SU-DHL-6 (cell line): Measurements from ENCODE around the gene TNFRSF11A.

Experiments used
- H2AFZ ChIP-seq: fragments of 200-600 bp; sonication (generic); 2 replicates; pipeline ENCODE4 v1.6.1; 2014; ENCODE audit warnings: low read depth, mild to moderate bottlenecking, moderate library complexity, mixed read lengths, antibody characterized with exemption, low read length; ENCODE audit not compliant: severe bottlenecking
- H3F3A ChIP-seq: fragments of 200-600 bp; shearing (Covaris generic); 2 replicates; pipeline ENCODE4 v1.6.0; 2016; ENCODE audit warnings: antibody characterized with exemption, mild to moderate bottlenecking; ENCODE audit not compliant: insufficient read depth
- H3K27ac ChIP-seq: fragments of 200-600 bp; sonication (generic); 2 replicates; pipeline ENCODE4 v1.5.1; 2016; ENCODE audit warnings: low read depth, mild to moderate bottlenecking, low read length, moderate library complexity, mixed read lengths
- H3K27me3 ChIP-seq: fragments of 200-600 bp; sonication (generic), shearing (Covaris generic); 2 replicates; pipeline ENCODE4 v1.6.0; 2014; ENCODE audit warnings: mild to moderate bottlenecking, low read length
- H3K36me3 ChIP-seq: fragments of 200-600 bp; sonication (generic); 2 replicates; pipeline ENCODE4 v1.6.1; 2014; ENCODE audit warnings: mild to moderate bottlenecking, low read length, mixed read lengths
- H3K4me2 ChIP-seq: fragments of 300-600, 200-600 bp; shearing (Covaris generic), sonication (generic); 2 replicates; pipeline ENCODE4 v1.6.0; 2014; ENCODE audit warnings: low read length, low read depth, mild to moderate bottlenecking; ENCODE audit not compliant: poor library complexity, severe bottlenecking
- H3K4me3 ChIP-seq: fragments of 200-600 bp; sonication (generic); 2 replicates; pipeline ENCODE4 v1.5.1; 2014; ENCODE audit warnings: antibody characterized with exemption, low read length, mild to moderate bottlenecking, mixed read lengths; ENCODE audit not compliant: insufficient read depth, poor library complexity, severe bottlenecking
- H3K79me2 ChIP-seq: fragments of 200-600 bp; sonication (generic); 2 replicates; pipeline ENCODE4 v1.6.1; 2014; ENCODE audit warnings: mild to moderate bottlenecking, low read length, moderate library complexity; ENCODE audit not compliant: insufficient read depth
- H3K9ac ChIP-seq: fragments of 200-600 bp; sonication (generic); 2 replicates; pipeline ENCODE4 v1.7.0; 2014; ENCODE audit warnings: mild to moderate bottlenecking, low read length
- H3K9me2 ChIP-seq: fragments of 200-600 bp; sonication (generic); replicated peaks from 2 replicates; pipeline ENCODE4 v1.6.1; 2014; ENCODE audit warnings: low read length; ENCODE audit not compliant: insufficient read depth
- H3K9me3 ChIP-seq: fragments of 200-600 bp; sonication (generic); 2 replicates; pipeline ENCODE4 v1.6.1; 2014; ENCODE audit warnings: low read length, mixed read lengths; ENCODE audit not compliant: insufficient read depth
- H4K20me1 ChIP-seq: fragments of 200-600 bp; sonication (generic); 2 replicates; pipeline ENCODE4 v1.6.1; 2014; ENCODE audit warnings: low read depth, mild to moderate bottlenecking, antibody characterized with exemption, low read length, moderate library complexity, mixed read lengths
- EZH2phosphoT487 ChIP-seq: fragments of 200-600 bp; sonication (generic), shearing (Covaris generic); conservative IDR thresholded peaks from 2 replicates; pipeline ENCODE4 v1.6.1; 2018; ENCODE audit warnings: mild to moderate bottlenecking, antibody characterized with exemption, low read length, moderate library complexity, mixed read lengths
- TF ChIP-seq, protein P1 (sequence below): fragments of 200-600 bp; sonication (generic); IDR thresholded peaks from one replicate; pipeline ENCODE4 v1.5.1; 2017; ENCODE audit warnings: antibody characterized with exemption, mild to moderate bottlenecking, low read length, moderate library complexity; ENCODE audit not compliant: insufficient read depth, poor library complexity, severe bottlenecking

Gene TNFRSF11A

DNA sequence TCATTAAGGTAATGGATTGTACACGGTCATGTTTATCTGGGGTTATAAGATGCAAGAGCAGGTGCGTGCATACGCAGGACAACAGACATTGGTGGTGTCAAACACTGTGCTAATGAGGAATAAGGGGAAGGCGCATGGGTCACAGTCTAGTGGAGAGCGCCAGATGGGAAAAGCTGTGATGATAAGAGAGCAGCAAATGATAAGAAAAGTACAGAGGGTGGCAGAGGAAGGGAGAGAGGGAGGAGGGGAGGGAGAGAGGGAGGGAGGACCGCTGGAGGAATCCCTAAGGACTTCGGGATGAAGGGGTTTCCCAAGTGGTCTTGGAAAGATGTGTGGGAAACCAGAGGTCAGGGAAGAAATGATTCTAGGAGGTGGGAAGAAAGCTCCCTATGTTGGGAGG is 2.9 kb downstream of the TNFRSF11A start:
- Histone ChIP-seq H3K9me3 (no peaks in the 10 kb centered on the region), H3K4me2 (peak overlapping the region; percentile 3), H3K4me3 (no peak overlapping the region), H3K9ac (no peak overlapping the region), H2AFZ (no peak overlapping the region), H3K9me2 (no peaks in the 10 kb centered on the region), H3F3A (no peaks in the 10 kb centered on the region), H3K79me2 (no peaks in the 10 kb centered on the region), H3K27ac (no peak overlapping the region), H3K27me3 (no peaks in the 10 kb centered on the region), H4K20me1 (no peaks in the 10 kb centered on the region), H3K36me3 (no peaks in the 10 kb centered on the region)
- TF ChIP-seq EZH2phosphoT487, result no peak
- TF ChIP-seq, protein P1, sequence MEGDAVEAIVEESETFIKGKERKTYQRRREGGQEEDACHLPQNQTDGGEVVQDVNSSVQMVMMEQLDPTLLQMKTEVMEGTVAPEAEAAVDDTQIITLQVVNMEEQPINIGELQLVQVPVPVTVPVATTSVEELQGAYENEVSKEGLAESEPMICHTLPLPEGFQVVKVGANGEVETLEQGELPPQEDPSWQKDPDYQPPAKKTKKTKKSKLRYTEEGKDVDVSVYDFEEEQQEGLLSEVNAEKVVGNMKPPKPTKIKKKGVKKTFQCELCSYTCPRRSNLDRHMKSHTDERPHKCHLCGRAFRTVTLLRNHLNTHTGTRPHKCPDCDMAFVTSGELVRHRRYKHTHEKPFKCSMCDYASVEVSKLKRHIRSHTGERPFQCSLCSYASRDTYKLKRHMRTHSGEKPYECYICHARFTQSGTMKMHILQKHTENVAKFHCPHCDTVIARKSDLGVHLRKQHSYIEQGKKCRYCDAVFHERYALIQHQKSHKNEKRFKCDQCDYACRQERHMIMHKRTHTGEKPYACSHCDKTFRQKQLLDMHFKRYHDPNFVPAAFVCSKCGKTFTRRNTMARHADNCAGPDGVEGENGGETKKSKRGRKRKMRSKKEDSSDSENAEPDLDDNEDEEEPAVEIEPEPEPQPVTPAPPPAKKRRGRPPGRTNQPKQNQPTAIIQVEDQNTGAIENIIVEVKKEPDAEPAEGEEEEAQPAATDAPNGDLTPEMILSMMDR, result no peak

DNA sequence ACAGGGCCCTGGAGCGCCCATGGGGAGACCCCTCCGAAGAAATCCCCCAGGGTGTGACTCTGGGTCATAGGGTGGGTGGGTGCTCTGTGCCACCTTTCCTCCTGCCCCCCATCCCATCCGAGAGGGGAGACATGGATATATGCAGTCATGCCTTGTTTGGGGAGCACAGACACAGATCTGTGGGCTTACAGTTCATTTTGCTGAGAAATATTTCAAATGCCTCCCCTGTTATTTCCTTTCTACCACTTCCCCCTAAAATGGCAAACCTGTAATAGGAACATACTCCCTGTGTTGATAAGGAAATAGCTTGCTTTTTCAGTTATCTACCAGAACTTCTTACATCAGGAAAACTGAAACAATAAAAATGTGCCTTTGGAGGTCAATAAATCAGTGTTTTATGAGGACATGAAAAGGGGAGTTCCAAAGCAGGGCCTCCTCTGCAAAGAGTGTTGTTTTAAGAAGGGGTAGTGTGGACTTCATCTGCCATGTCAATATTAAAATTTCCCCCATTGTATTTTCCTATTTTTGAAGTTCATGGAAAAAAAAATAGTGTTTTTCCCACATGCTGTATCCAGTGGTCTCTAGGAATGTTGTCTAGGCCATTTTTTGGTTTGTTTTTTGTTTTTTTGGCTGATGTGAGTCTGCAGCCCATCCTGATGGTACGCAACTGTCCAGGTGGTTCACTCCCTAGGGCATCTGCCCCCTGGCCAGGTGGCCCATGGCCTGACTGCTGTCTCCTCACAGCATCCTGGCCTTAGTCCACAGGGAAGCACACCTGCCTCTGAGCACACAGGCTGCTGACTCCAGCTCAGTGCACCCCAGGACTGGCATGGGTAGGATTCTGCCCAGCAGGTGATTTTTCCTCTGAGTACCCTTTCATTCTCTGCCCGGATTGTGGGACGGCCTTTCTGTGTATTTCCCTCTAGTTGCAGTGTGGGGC is 3.7 kb downstream of the TNFRSF11A start:
- Histone ChIP-seq H3K79me2 (no peaks in the 10 kb centered on the region), H3K27me3 (no peaks in the 10 kb centered on the region), H3K36me3 (no peaks in the 10 kb centered on the region), H3K4me2 (no peak overlapping the region), H3K4me3 (no peak overlapping the region), H3F3A (no peaks in the 10 kb centered on the region), H3K9ac (no peak overlapping the region), H3K9me2 (no peaks in the 10 kb centered on the region), H3K27ac (no peak overlapping the region), H4K20me1 (no peaks in the 10 kb centered on the region), H3K9me3 (no peaks in the 10 kb centered on the region), H2AFZ (no peak overlapping the region)
- no peak for TF ChIP-seq EZH2phosphoT487
- TF ChIP-seq, protein P1, result no peak

DNA sequence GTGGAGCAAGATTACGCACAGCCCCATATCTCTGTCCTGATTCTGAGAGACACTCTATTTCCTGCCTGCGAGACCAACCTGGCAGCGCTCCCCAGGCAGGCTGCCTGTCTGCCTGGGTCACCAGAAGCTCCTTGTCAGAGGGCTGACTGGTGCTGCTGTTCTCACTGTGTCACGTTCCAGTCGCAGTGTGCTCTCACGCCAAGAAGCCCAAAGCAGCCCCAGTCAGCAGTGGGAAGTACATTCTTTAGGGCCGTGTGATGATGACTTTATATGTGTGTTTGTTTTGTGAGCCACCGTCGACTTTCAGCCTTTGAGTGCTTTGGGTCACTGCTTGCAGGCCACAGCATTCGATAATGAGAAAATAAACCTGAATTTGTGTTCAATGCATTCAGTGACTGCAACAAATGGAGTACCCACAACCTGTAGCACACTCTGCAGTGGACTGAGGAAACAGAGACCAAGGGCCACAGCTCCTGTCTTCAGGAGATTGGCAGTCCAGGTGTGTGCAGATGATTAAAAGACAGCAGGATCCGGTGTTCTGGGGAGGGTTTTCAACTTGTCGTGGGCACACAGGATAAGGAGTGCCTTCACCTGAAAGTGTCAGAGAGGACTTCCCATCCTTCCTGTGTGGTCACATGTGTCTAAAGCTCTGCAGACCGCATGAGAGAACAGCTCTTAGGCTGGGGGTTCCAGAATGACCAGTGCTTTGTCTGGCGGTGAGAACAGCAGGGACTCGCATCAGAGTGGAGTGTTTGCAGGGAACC is 4.8 kb downstream of the TNFRSF11A start:
- Histone ChIP-seq H3K4me3 (no peak overlapping the region), H4K20me1 (no peaks in the 10 kb centered on the region), H3K9me2 (no peaks in the 10 kb centered on the region), H3K27me3 (no peaks in the 10 kb centered on the region), H3K9ac (no peak overlapping the region), H3K27ac (no peak overlapping the region), H2AFZ (no peak overlapping the region), H3F3A (no peaks in the 10 kb centered on the region), H3K79me2 (no peaks in the 10 kb centered on the region), H3K9me3 (no peaks in the 10 kb centered on the region), H3K36me3 (no peaks in the 10 kb centered on the region), H3K4me2 (no peak overlapping the region)
- TF ChIP-seq, protein P1, result no peak
- no peak for TF ChIP-seq EZH2phosphoT487
